LNCAP (cell line): Measurements from ENCODE around the gene TMPRSS6.

Source experiments
- TF ChIP-seq, protein P1 (sequence below): fragments of 450-650 bp; IDR thresholded peaks from 2 replicates; pipeline ENCODE4 v1.5.1; 2017; ENCODE audit warnings: mild to moderate bottlenecking

The TMPRSS6 gene

DNA sequence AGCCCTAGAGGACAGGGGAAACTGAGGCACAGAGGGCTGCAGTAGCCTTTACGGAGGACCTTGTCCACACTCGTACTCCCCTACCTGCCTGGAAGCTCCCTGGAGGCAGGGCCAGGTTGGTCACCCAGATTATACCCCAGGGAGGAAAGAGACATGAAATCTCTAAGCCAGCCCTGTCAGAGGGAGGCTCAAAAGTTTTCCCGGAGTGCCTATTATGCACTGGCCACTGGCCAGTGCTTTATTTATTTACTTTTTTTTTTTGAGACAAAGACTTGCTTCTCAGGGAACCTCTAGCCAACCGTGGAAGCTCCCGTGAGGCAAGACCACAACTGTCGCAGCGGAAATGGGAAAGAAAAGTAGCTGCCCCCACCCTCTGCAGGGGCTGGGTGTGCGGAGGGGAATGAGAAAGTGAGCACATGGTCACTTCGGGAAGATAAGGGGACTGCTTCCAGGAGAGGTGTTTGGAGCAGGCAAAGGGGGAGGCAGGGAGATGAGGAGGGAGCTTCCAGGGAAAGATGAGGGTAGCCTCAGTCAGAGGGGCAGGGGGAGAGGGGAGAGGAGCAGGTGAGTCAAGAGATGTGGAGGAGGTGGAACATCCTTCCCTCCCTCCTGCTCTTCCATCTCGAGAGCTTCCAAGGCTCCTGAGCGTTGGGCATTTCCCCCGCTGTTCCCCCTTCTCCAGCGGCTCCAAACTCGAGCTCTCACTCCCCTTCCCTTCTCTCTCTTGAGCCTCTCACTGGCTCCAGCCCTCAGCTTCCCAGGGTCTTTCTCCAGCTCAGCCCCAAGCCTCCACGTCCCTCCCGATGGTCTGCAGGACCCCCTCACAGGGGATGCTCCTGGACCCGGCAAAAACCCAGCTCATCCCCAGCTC is 35.9 kb upstream of the TMPRSS6 start:
- TF ChIP-seq, protein P1, sequence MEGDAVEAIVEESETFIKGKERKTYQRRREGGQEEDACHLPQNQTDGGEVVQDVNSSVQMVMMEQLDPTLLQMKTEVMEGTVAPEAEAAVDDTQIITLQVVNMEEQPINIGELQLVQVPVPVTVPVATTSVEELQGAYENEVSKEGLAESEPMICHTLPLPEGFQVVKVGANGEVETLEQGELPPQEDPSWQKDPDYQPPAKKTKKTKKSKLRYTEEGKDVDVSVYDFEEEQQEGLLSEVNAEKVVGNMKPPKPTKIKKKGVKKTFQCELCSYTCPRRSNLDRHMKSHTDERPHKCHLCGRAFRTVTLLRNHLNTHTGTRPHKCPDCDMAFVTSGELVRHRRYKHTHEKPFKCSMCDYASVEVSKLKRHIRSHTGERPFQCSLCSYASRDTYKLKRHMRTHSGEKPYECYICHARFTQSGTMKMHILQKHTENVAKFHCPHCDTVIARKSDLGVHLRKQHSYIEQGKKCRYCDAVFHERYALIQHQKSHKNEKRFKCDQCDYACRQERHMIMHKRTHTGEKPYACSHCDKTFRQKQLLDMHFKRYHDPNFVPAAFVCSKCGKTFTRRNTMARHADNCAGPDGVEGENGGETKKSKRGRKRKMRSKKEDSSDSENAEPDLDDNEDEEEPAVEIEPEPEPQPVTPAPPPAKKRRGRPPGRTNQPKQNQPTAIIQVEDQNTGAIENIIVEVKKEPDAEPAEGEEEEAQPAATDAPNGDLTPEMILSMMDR: no peak

- TF ChIP-seq, protein P1: no peak
These were observed 34.7 kb upstream of the TMPRSS6 start for GRCh38 chr22:37144180-37144554.

GRCh38 chr22:37141971-37142370 is 32.5 kb upstream of the TMPRSS6 start:
- TF ChIP-seq, protein P1: no peak

GRCh38 chr22:37141476-37141875 is 32.0 kb upstream of the TMPRSS6 start:
- TF ChIP-seq, protein P1: no peak

DNA sequence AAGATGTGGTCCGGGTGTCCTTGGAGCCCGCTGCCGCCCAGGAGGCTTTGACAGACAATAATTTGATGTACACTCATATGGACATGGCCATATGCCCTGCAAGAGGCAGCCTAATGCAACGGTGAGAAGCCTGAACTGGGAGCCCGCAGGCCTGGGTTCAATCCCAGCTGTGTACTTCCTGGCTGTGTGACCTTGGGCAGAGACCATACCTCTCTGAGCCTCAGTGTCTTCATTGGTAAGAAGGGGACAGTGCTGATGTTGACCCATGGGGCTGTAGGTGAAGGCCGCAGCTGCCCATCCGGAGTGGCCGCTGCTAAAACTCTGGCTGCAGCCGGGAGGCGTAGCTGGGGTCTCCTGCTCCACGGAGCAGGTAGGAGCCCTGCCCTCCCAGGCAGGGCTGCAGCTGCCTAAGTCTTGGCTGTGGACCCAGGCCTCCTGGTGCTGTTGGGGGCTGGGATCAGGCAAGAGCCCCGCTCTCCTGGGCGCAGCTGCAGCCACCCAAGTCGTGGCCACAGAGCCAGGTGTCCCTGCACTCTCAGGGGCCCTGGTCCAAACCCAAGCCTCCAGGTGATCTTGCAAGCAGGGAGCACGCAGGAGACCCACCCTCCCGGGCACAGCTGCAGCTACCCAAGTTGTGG is 31.3 kb upstream of the TMPRSS6 start:
- TF ChIP-seq, protein P1: no peak

DNA sequence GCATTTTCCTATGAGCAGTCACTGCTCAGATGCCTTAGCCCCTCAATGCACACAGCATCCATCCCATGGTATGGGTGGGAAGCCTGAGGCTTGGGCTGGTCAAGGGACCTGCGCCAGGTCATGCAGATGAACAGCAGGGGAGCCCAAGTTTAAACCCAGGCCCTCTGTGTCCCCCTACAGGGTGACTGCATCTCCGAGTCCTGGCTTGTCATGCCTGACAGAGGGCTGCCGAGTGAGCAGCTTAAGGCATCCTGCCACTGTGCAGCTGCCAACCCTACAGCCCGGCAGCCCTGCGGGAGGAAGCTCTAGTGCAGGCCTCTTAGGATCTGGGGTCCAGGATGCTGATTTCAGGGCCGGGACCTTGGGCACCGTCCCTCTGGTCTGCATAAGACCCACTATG is 30.2 kb upstream of the TMPRSS6 start:
- TF ChIP-seq, protein P1: no peak

GRCh38 chr22:37138849-37139561 is 29.5 kb upstream of the TMPRSS6 start:
- TF ChIP-seq, protein P1: no peak
